NB4 (cell line): Measurements from ENCODE around the gene DAZAP1.

Experiments used
- DNase-seq: peaks from one replicate; pipeline ENCODE4 v3.0.0; 2010; ENCODE audit warnings: low read depth
- H3K4me3 ChIP-seq: one replicate; pipeline ENCODE4 v1.5.1; 2011; ENCODE audit warnings: mild to moderate bottlenecking, low read depth, low read length, moderate library complexity
- CTCF ChIP-seq: IDR thresholded peaks from one replicate; pipeline ENCODE4 v1.5.1; 2012; ENCODE audit warnings: low read depth, low read length
- MAX ChIP-seq: IDR thresholded peaks from 2 replicates; pipeline ENCODE4 v1.6.1; 2011; ENCODE audit warnings: low read depth, low read length
- MYC ChIP-seq: IDR thresholded peaks from 2 replicates; pipeline ENCODE4 v1.6.1; 2011; ENCODE audit warnings: low read depth, low read length
- POLR2A ChIP-seq: IDR thresholded peaks from 2 replicates; pipeline ENCODE4 v1.6.1; 2011; ENCODE audit warnings: mild to moderate bottlenecking; ENCODE audit not compliant: insufficient read length; ENCODE audit errors: extremely low read depth

The DAZAP1 gene

DNA sequence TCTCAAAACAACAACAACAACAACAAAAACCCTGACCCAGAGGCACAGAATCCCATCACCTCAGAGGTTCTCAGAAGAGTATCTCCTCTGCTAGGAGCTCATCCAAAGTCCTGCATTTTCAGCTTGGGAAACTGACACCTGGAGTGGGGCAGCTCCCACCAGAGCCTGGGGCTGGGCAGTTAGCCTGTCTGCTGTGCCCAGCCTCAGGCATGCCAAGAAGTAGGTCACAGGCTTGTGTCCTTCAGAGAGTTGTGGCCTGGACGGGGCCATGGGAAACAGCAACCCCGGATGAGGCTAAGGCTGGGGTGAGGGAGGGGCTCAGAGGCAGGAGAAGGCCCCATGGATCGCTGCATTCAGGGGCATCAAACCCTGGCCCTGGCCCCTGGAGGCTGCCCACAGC lies 21.6 kb upstream of the DAZAP1 start:
- H3K4me3 ChIP-seq: no peak overlapping the region
- no peak for TF ChIP-seq POLR2A
- TF ChIP-seq CTCF: no peak
- TF ChIP-seq MYC: no peak
- TF ChIP-seq MAX: no peak
- no peak for DNase-seq

DNA sequence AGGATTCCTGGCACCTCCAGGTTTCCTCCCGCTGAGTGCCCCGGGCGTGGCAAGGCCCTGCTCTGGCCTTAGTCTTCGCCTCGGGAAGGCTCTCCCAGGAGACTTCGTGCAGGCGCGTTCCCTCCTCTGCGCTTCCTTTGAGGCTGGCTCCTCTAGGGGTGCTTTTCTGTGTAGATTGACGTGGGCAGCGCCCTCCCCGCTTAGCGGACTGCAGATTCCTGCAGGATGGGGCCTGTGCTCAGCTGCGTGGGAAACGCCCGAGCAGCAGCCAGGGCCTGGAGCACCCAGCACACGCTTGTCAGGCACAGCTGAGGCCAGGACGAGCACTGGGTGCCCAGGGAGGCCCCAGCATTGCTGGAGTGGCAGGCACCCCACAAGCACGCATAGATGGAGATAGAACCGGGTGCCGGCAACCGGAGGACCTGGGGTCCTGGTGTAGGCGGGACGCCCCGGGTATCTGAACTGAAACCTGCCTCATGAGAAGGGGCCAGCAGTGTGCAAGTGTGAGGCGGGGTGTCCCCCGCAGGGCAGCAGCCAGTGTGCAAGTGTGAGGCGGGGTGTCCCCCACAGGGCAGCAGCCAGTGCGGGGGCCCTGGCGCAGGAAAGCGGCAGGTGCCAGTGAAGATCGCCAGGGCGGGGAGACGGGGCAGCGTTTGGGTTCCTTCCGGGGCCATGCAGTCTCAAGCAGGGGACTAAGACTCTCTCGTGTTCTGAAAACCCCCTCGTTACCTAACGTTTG lies 20.3 kb upstream of the DAZAP1 start:
- no peak for DNase-seq
- TF ChIP-seq CTCF: no peak
- TF ChIP-seq POLR2A: no peak
- TF ChIP-seq MYC: no peak
- TF ChIP-seq MAX: no peak
- no peak overlapping the region for H3K4me3 ChIP-seq

- no peak overlapping the region for H3K4me3 ChIP-seq
- no peak for DNase-seq
- TF ChIP-seq CTCF (no peak), MYC (no peak), MAX (no peak)
Measured at GRCh38 chr19:1387684-1388636, 19.4 kb upstream of the DAZAP1 start.

DNA sequence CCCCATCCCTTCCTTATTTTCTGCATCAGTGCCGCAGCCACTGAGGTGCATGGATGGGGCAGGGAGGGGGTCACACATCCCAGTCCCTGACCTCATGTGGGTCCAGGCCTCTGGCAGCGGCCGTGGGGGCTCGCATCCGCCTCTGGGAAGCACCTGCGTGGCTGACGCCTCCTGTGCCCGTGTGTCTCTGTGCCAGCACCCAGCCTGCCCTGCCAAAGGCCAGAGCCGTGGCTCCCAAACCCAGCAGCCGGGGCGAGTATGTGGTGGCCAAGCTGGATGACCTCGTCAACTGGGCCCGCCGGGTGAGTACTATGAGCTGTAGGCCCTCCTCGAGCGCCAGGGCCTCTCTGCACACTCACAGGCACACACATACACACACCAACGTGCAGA lies 18.8 kb upstream of the DAZAP1 start:
- no peak for TF ChIP-seq MYC
- TF ChIP-seq POLR2A: no peak
- no peak for TF ChIP-seq CTCF
- TF ChIP-seq MAX: no peak
- no peak for DNase-seq

DNA sequence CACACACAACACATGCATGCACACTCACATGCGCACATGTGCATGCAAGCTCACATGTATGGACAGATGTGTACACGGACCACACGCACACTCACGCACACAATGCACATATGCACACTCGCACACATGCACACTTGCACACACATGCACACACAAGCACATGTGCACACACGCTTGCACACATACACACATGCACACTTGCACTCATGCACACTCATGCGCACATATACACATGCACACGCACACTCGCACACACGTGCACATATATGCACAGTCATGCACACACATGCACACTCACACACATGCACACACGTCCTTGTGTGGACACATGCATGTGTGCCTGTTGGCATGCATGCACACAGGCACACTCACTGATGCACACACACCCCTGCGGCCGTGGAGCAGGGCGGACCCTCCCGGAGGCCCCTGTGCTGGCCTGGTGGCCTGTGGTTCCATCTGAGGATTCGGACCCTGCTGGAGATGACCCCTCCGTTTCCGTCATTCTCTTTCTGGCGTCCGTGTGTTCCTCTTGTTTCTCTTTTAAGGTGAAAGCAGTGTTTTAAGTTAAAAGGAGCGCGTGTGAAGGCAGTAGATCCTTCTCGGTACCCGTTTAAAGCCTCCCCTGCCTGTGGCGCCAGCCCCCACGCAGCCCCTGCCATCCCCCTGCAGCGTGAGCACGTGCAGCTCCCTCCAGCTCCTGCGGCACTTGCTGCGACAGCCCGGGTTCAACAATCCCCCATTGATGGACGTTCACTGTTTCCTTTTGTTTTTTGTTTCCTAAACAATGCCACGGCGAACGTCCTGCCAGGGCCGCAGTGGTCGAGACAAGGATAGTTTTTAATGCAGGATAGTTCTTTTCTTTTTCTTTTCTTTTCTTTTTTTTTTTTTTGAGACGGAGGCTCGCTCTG lies 18.1 kb upstream of the DAZAP1 start:
- no peak overlapping the region for H3K4me3 ChIP-seq
- TF ChIP-seq MYC (no peak), MAX (no peak), CTCF (no peak), POLR2A (no peak)
- no peak for DNase-seq

More for the DNA sequence above, 18.8 kb upstream of the DAZAP1 start:
- no peak overlapping the region for H3K4me3 ChIP-seq
